Left lung (tissue), 10 donors: ENCODE results near the gene ETS2. TPM values are rescaled to one million over a fixed set of nuclear protein-coding genes. Genes with fewer than 3 reads are reported as not detected.
A peak's percentile ranks its signal among the peaks of the same experiment; 100 is the strongest.

Experiments
- ATAC-seq: fragments of 200-7000 bp; cut with Tn5 transposase; one replicate; pipeline ENCODE4 v1.9.1; 2020; ENCODE audit warnings: moderate library complexity
- DNase-seq, 4 donors: peaks; one replicate each; pipeline ENCODE4 v3.0.0-alpha.2; 2013 to 2020
- H3K27ac ChIP-seq, 2 donors: fragments of 200-600 bp; sonication (generic) in 1 of 2; one replicate each; pipeline versions ENCODE4 v1.5.0 to v1.8.0; 2020 to 2021
- H3K27me3 ChIP-seq, 2 donors: fragments of 200-600 bp; sonication (generic) in 1 of 2; one replicate each; pipeline versions ENCODE4 v1.5.0 to v1.8.0; 2020 to 2021
- H3K36me3 ChIP-seq, 2 donors: fragments of 200-600 bp; sonication (generic) in 1 of 2; one replicate each; pipeline versions ENCODE4 v1.5.0 to v1.8.0; 2020 to 2021
- H3K4me1 ChIP-seq, 2 donors: fragments of 200-600 bp; one replicate each; pipeline ENCODE4 v1.8.0; 2021
- H3K4me3 ChIP-seq, 2 donors: fragments of 200-600 bp; sonication (generic) in 1 of 2; one replicate each; pipeline versions ENCODE4 v1.5.0 to v1.8.0; 2020 to 2021; ENCODE audit warnings: mild to moderate bottlenecking in 1 of 2
- H3K9me3 ChIP-seq, 2 donors: fragments of 200-600 bp; sonication (generic) in 1 of 2; one replicate each; pipeline versions ENCODE4 v1.5.0 to v1.8.0; 2020 to 2021
- CTCF ChIP-seq, 2 donors: fragments of 200-600 bp; sonication (generic) in 1 of 2; IDR thresholded peaks; one replicate each; pipeline versions ENCODE4 v1.5.0 to v1.8.0; 2021; ENCODE audit warnings: antibody characterized with exemption in 2 of 2
- intact Hi-C, 2 donors: fragments of 100-400 bp; cut with DNase I; formaldehyde crosslinking; loops; one replicate each; pipeline versions ENCODE4 v1.11.2 to v1.14.2; 2022
- polyA plus RNA-seq, 6 donors: library from polyadenylated mRNA; unstranded; fragments of 120-200 nt; gene quantifications; one replicate each; pipeline ENCODE4 v1.2.1, GENCODE V29; 2013; ENCODE audit not compliant: insufficient read length in 6 of 6
- total RNA-seq, 2 donors: library from RNA; stranded (reverse); fragmentation: NEBNext Ultra II Directional; extraction: Animal tissue kit (Norgen Biotek cat#: 25700); gene quantifications; one replicate each; pipeline ENCODE4 v1.2.1, GENCODE V29; 2021
- donor health status: DM: no; HTN: yes; CAD: no.
- donor health status: DM: no; HTN: no; CAD: no.

ETS2 gene
- total and polyA plus RNA-seq, 8 donors = 93.2 to 199 (median 158) TPM

GRCh38 chr21:38861056-38861455 lies 55.3 kb downstream of the ETS2 start:
- Histone ChIP-seq H3K36me3 (no peaks in the 10 kb centered on the region), H3K9me3 (no peaks in the 10 kb centered on the region), H3K4me3 (no peak overlapping the region), H3K27ac (no peak overlapping the region), H3K27me3 (no peaks in the 10 kb centered on the region), H3K4me1 (no peaks in the 10 kb centered on the region)
- DNase-seq (peak in 2 of 4 donors; percentile 51 to 68), ATAC-seq (peak; percentile 19)
- intact Hi-C loops = no loop called here
- TF ChIP-seq CTCF (IDR thresholded peaks at IDR 0.05) = no peak

GRCh38 chr21:38861989-38862683 lies 56.4 kb downstream of the ETS2 start:
- Histone ChIP-seq H3K36me3 (no peaks in the 10 kb centered on the region), H3K4me3 (no peak overlapping the region), H3K27ac (no peak overlapping the region), H3K9me3 (no peaks in the 10 kb centered on the region), H3K27me3 (no peaks in the 10 kb centered on the region), H3K4me1 (no peaks in the 10 kb centered on the region)
- DNase-seq (no peak), ATAC-seq (no peak)
- intact Hi-C loops = no loop called here
- TF ChIP-seq CTCF (IDR thresholded peaks at IDR 0.05) = no peak

GRCh38 chr21:38863291-38863690 lies 57.6 kb downstream of the ETS2 start:
- Histone ChIP-seq H3K27me3 (no peaks in the 10 kb centered on the region), H3K4me3 (no peak overlapping the region), H3K9me3 (no peaks in the 10 kb centered on the region), H3K4me1 (no peaks in the 10 kb centered on the region), H3K36me3 (no peaks in the 10 kb centered on the region), H3K27ac (no peak overlapping the region)
- ATAC-seq (no peak), DNase-seq (no peak)
- TF ChIP-seq CTCF (IDR thresholded peaks at IDR 0.05) = no peak
- intact Hi-C loops = no loop called here

- DNase-seq (no peak), ATAC-seq (no peak)
- Histone ChIP-seq H3K27ac (no peak overlapping the region), H3K4me1 (peaks cover 0 to under 1% of the 10 kb centered on the region in 2 donors), H3K4me3 (no peak overlapping the region), H3K27me3 (no peaks in the 10 kb centered on the region), H3K9me3 (no peaks in the 10 kb centered on the region), H3K36me3 (no peaks in the 10 kb centered on the region)
- intact Hi-C loops = no loop called here
- no peak for TF ChIP-seq CTCF (IDR thresholded peaks at IDR 0.05)
Measured at GRCh38 chr21:38863843-38864363, 58.2 kb downstream of the ETS2 start.

- Histone ChIP-seq H3K4me1 (peaks cover 0 to 11% of the 10 kb centered on the region in 2 donors), H3K36me3 (no peaks in the 10 kb centered on the region), H3K27me3 (no peaks in the 10 kb centered on the region), H3K27ac (no peak overlapping the region), H3K4me3 (no peak overlapping the region), H3K9me3 (no peaks in the 10 kb centered on the region)
- ATAC-seq (no peak), DNase-seq (no peak)
- no peak for TF ChIP-seq CTCF (IDR thresholded peaks at IDR 0.05)
- intact Hi-C loops = no loop called here
Measured at GRCh38 chr21:38864964-38865363, 59.2 kb downstream of the ETS2 start.
